ENCODE measurements around the gene CACNG7. TPM values are rescaled to one million over a fixed set of nuclear protein-coding genes. Genes with fewer than 3 reads are reported as not detected.

The CACNG7 gene
- total RNA-seq, 1 experiment from 2014 or later = 22.7 TPM

- peaks cover 3% of the 10 kb centered on the region; the same call in 1 of the 2 replicates for H3K27me3 ChIP-seq (ENCODE audit: insufficient read depth, low read length)
- TF ChIP-seq CTCF (conservative IDR thresholded peaks at IDR 0.05) = peak; percentile 91
- no peak overlapping the region for H4K5ac ChIP-seq (ENCODE audit: insufficient read length, low read depth, low read length)
- H3K23ac ChIP-seq (ENCODE audit: insufficient read length, low read depth, low read length) = no peak overlapping the region
- no peak overlapping the region for H2AFZ ChIP-seq (ENCODE audit: low read length)
- no peaks in the 10 kb centered on the region for H3K9me3 Mint-ChIP-seq
- H3K23me2 ChIP-seq (ENCODE audit: insufficient read length, low read depth, low read length, poor library complexity, severe bottlenecking) = peaks cover 28% of the 10 kb centered on the region
- H2BK15ac ChIP-seq (ENCODE audit: low read depth, low read length) = no peak overlapping the region
- H3K79me2 ChIP-seq (ENCODE audit: insufficient read depth, low read length) = no peaks in the 10 kb centered on the region
- H3K27ac ChIP-seq (ENCODE audit: insufficient read length, low read depth, low read length) = no peak overlapping the region
- H3K36me3 Mint-ChIP-seq (ENCODE audit: insufficient read depth in 1 of 3, low read depth in 3 of 3) = peaks cover 0 to 7% (median 0%) of the 10 kb centered on the region in 3 experiments; a peak in 3 of 7 replicates
- no peak overlapping the region for H2BK5ac ChIP-seq (ENCODE audit: insufficient read length, low read length)
- peak overlapping the region; percentile 63 to 89 for H3K4me3 Mint-ChIP-seq
- H3K4ac ChIP-seq (ENCODE audit: low read depth, low read length) = no peak overlapping the region
- no peak overlapping the region for H2BK20ac ChIP-seq (ENCODE audit: low read depth, low read length, poor library complexity, severe bottlenecking)
- H2AK5ac ChIP-seq (ENCODE audit: insufficient read length, low read length) = no peak overlapping the region
- no peaks in the 10 kb centered on the region for H3K9me3 ChIP-seq (ENCODE audit: control insufficient read depth, low read depth, low read length)
- H2BK120ac ChIP-seq (ENCODE audit: low read depth, low read length, poor library complexity, severe bottlenecking) = no peak overlapping the region
- no peak overlapping the region for H4K8ac ChIP-seq (replicated peaks; ENCODE audit: insufficient read length, low read depth, low read length)
- no peak overlapping the region for H3K56ac ChIP-seq (ENCODE audit: insufficient read length, low read depth, low read length)
- WGBS (ENCODE audit: extremely low coverage, insufficient read length, low lambda C conversion rate) = no CpG with 5 or more reads among the region's 48 CpGs
- H4K91ac ChIP-seq (ENCODE audit: insufficient read length, low read depth, low read length) = no peak overlapping the region
- H3K4me1 Mint-ChIP-seq = peaks cover 36 to 50% of the 10 kb centered on the region in 2 experiments
- H3K27me3 Mint-ChIP-seq (ENCODE audit: low read depth) = peaks cover 77% of the 10 kb centered on the region
- H3T11ph ChIP-seq (ENCODE audit: low read length) = no peak overlapping the region
- no peak overlapping the region for H3K18ac ChIP-seq (ENCODE audit: insufficient read length, low read depth, low read length)
- peak; percentile 73 for DNase-seq
- H3K27ac Mint-ChIP-seq = peak overlapping the region in 1 of 3 experiments; percentile 83; a peak in 2 of 7 replicates
- H3K14ac ChIP-seq (ENCODE audit: insufficient read depth, low read length) = no peak overlapping the region
- no peaks in the 10 kb centered on the region for H3K79me1 ChIP-seq (ENCODE audit: insufficient read depth, low read depth, low read length, poor library complexity, severe bottlenecking)
- no peak overlapping the region for H3K9ac ChIP-seq (ENCODE audit: extremely low read depth, insufficient read length, low read length)
- peak overlapping the region; percentile 95 for H3K4me2 ChIP-seq (ENCODE audit: insufficient read depth, insufficient read length, low read length)
- peaks cover 4% of the 10 kb centered on the region; the same call in 1 of the 2 replicates for H3K4me1 ChIP-seq (ENCODE audit: insufficient read depth, low read length)
- H2BK12ac ChIP-seq (ENCODE audit: insufficient read length, low read depth, low read length) = no peak overlapping the region
- H4K20me1 ChIP-seq (ENCODE audit: control insufficient read depth, insufficient read depth, insufficient read length) = no peaks in the 10 kb centered on the region
Observed at GRCh38 chr19:53906211-53907192, 2.6 kb upstream of the CACNG7 start.
